GF-D8 (cell line): Measurements from ENCODE around the gene ACOT8.
"Not testable (repeated sequence)": the region's sequence is repeated elsewhere in the genome, so short reads cannot be mapped to it uniquely, and the experiment has no call there.

Experiments used
- DNase-seq: peaks from one replicate; lab custom pipeline; 2025; lab: John Stamatoyannopoulos, UW

Gene ACOT8

DNA sequence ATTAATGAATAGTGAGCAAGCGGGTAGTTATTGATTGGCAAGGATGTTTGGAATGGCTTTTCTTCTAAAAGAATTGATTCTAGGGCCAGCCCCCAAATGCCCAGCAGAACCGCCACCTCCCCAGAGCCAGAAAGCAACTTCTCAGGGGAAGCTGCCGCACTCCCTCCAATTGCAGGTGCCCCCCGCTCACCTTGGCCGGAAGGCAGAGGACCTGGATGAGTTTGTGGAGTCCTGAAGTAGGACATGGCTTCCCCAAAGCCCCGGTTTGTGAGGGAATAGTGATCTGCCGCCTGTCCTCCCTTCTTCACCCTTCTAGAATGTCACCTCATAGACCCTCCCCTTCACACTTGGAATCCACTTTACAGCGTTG, 30.1 kb upstream of the ACOT8 start, which contains the start of gene SPATA25:
SPATA25 (minus strand) TSS at position 277 of the 370 bp plus-strand sequence; CDS start at position 245, 32 bp downstream.
- DNase-seq: no peak

DNA sequence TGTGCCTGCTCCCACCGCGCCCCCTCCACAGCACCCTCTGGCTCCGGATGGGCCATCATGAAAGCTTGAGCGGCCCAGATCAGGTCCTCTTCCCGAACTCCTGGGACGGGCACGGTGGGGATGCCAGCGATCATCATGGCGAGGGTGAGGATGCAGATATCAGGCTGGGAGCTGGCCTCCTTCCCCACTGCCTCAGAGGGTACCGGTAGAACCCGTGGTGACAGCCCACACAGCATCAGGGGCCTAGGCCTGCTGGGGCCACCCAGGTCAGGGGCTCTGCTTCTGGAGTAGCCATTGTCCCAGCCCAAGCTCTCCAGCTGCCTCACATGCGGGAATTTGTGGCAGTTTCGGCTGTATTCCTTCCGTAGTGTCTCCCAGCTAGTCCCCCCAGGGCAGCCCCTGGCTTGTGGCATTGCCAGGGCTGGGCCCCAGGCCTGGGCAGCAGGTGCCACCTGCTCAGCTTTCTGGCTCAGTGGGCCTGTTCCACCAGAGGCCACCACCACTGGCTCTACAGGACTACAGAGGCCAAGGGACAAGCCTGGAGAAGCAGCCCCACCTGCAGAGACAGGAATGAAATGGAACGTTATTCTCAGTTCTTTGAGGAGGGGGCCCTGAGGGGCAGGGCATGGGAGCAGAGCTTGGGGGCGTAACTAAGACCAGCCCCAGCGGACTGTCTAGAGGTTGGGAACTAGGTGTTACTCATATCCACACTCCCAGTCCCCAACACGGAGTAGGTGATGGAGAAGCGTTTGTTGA, 29.6 kb upstream of the ACOT8 start:
- DNase-seq: no peak

DNA sequence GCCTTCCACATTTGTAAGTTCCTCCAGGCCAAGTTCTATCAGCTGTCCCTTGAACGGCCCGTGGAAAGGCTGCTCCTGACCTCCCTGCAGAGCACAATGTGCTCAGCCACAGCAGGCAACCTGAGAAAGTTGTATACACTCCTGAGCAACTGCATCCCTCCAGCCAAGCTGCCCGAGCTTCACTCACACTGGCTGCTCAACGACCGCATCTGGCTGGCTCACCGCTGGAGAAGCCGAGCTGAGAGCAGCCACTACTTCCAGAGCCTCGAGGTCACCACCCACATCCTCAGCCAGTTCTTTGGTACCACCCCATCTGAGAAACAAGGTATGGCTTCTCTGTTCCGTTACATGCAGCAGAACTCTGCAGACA, 25.9 kb upstream of the ACOT8 start:
- no peak for DNase-seq

DNA sequence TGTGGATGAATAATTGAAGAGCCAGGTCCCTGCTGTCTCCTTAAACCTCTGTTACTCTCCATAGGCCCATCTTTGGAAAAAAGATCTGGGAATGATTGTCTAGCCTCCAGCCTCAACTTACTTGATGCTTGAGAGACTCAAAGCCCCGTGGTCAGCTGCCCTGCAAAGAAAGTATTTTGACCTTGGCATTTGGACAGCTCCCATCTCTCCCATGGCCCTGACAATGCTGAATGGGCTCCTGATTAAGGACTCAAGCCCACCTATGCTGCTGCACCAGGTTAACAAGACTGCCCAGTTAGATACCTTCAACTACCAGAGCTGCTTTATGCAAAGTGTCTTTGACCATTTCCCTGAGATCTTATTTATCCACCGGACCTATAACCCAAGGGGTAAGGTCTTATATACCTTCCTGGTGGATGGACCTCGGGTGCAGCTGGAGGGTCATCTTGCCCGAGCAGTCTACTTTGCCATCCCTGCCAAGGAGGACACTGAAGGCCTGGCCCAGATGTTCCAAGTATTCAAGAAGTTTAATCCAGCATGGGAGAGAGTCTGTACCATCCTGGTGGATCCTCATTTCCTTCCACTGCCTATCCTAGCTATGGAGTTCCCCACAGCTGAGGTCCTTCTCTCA, 25.4 kb upstream of the ACOT8 start:
- no peak for DNase-seq

DNA sequence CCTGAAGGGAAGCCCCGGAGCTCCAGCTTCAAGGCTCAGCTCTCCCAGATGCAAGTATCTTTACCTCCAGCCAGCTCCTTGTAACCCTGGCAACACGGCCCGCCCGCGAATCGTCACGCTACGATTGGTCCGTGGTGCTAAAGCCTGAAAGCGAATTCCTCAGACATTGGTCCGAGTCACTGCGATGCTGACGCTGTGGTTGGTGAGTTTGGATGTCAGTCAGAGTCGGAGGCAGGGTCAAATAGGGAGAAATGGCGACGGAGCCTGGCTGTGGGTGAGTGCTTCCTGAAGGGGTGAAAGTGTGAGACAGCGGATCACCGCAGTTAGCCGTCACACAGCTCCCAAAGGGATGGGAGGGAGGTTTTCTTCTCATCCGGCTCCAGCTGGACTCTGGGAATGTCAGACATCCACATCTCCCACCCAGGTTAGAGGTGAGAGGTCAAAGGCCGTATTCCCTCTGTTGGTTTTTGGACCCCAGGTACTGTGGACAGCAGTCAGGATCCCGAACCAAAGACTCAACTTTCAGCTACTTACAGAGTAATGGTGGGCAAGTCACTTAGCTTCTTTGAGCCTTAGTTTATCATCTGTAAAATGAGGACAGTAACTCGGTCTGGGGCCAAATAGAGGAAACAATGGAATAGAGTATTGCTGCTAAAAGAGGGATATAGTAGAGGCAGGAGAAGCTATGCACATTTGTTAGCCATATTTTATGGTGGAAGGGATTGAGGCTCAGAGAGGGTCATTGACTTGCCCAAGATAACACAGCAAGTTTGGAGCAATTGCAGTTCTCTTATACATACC, 24.0 kb upstream of the ACOT8 start, which contains the start of gene ZSWIM1:
ZSWIM1 (plus strand) TSS at position 240 of the 801 bp plus-strand sequence. CDS start 1,366 bp downstream, outside the sequence.
- DNase-seq: peak; percentile 92

DNA sequence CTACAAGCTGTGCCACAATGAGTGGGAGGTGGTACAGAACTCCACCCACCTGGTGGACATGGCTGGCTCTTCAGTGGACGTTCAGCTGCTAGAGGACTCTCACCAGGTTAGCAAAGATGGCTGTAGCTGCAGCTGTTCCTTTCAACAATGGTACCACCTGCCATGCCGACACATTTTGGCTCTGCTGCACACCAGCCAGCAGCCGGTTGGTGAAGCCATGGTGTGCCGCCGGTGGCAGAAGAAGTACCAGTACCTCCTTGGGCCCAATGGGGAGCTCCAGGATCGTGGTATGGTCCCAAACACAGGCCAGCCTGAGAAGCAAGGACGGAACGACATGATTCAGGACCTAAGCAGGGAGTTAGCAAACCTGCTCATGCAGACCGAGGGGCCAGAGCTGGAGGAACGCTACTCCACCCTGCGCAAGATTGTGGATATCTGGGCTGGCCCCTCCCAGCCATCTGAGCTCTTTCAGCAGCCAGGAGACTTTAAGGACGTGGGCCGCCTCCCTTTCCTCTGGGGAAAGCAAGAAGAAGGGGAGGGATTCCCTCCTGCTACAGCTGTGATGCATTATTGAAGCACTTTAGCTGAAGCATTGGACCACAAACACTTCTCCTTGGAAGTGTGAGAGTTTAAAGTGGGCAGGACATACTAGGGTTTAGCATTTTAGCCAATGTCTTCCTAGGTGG, 21.0 kb upstream of the ACOT8 start:
- DNase-seq: no peak

DNA sequence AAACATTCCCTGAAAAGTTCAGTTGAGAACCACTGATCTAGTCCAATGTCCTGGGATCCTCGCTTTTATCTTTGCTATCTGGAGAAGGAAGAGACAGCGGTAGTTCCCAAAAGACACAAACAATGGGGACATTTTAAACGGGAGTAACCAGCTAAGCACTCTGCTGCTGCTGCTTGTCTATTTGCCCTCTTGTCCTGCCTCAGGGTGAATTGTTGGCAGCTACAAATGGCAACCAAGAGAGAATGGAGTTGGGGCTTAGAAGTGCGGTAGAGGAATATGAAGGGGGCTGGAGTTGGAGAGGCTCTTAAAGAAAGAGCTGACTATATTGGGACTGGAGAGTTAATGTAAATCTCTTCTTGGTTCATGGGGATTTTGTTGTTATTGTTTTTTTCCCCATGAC, 17.4 kb upstream of the ACOT8 start:
- no peak for DNase-seq

DNA sequence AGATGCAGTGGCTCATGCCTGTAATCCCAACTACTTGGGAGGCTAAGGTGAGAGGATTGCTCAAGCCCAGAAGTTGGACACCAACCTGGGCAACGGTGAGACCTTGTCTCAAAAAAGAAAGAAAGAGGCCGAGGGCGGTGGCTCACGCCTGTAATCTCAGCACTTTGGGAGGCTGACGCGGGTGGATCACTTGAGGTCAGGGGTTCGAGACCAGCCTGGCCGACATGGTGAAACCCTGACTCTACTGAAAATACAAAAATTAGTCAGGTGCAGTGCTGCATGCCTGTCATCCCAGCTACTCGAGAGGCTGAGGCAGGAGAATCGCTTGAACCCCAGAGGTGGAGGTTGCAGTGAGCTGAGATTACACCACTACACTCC, 16.9 kb upstream of the ACOT8 start:
- DNase-seq: not testable (repeated sequence)

DNA sequence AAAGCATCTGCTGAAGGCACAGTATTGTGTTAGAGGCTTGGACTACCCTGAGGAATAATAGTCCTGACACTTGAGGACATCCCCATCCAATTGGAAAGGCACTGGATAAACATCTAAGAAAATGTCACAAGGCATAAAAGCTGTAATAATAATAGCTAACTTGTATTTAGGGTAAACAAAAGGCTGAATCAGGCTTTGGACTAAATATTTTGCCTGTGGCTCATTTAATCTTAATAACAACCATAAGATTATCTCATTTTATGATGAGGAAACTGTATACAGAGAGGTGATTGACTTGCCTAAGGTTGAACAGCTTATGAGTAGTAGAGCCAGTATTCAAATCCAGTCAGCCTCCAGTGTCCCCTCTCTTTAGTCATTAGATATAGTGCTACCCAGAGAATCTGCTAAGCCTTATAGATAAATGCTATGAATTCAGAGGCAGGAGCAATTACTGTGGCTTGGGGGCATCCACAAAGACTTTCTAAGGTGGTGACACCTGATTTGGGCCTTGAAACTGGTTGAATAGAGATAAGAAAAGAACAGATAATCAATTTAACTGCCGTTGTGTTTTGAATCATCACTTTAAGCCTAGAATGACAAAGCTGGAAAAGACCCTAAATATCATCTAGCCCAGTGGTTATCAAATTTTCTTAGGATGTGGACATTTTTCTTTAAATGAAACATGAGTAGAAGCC, 16.4 kb upstream of the ACOT8 start:
- no peak for DNase-seq

DNA sequence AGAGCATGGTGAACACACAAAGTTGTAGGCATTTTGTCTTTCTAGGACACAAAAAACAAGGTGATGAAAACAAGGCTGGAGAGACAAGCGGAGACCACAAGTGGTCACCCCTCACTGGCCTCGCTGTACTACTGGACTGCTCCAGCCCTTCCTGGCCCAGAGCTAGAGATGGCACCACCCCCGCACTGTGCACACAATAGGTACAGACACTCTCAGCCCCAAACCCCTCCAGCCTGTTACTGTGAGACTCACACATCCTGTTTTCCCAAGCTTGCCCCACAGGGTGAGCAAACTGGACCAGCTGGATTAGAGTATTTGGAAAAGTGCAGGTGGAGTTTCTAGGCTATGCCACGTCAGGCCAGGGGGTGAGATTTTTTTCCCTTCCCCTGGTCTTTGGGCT, 15.4 kb upstream of the ACOT8 start:
- no peak for DNase-seq

DNA sequence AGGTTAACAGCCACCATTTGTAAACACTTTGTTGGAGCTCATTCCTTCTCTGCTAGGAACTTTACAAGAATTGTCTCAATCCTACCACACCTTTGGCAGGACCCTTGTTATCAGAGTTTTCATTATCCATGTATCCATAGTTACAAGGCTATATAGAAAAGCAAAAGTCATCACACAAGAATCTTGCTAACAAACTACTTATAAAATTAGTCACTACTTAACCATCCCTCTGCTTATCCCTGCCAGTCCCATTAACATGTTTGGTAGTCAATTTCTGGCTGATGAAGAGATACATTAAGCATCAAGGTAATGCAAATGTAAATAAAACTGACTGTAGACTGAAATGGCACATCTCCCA, 10.6 kb upstream of the ACOT8 start:
- no peak for DNase-seq

DNA sequence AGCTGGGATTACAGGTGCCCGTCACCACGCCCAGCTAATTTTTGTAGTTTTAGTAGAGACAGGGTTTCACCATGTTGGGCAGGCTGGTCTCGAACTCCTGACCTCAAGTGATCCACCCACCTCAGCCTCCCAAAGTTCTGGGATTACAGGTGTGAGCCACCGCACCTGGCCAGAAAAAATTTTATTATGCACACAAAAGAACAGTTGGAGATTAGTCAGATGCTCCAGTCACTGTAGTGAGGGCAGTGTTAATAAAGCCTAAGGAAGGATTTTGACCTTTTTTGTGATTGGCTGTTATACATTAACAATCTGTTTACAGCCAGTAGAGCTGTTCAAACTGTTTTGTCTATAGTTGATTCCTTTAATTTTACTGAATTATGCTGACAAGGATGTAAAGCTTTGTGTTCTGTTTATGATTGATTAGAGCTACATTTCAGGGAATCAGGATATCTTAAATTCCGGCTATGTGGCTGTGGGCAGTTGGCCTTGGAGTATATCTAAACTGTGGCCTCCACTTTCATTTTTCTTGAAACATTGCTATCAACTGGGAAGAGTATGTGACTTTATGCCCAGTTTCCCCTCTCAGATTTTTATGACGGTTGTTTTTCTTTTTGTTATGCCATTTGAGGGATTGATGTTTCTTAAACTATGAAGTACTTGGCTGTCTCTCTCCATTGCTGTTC, 10.1 kb upstream of the ACOT8 start:
- DNase-seq: no peak

DNA sequence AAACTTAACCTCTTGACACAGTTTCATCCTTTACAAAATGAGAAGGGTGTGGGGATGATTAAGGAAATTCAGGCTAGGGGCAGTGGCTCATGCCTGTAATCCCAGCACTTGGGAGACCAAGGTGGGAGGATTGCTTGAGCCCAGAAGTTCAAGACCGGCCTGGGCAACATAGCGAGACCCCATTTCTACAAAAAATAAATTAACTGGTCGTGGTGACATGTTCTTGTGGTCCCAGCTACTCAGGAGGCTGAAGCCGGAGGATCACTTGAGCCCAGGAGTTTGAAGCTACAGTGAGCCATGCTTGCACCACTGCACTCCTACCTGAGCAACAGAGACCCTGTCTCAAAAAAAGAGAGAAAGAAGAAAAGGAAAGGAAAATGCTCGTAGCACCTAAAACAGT, 9.3 kb upstream of the ACOT8 start:
- DNase-seq: no peak

DNA sequence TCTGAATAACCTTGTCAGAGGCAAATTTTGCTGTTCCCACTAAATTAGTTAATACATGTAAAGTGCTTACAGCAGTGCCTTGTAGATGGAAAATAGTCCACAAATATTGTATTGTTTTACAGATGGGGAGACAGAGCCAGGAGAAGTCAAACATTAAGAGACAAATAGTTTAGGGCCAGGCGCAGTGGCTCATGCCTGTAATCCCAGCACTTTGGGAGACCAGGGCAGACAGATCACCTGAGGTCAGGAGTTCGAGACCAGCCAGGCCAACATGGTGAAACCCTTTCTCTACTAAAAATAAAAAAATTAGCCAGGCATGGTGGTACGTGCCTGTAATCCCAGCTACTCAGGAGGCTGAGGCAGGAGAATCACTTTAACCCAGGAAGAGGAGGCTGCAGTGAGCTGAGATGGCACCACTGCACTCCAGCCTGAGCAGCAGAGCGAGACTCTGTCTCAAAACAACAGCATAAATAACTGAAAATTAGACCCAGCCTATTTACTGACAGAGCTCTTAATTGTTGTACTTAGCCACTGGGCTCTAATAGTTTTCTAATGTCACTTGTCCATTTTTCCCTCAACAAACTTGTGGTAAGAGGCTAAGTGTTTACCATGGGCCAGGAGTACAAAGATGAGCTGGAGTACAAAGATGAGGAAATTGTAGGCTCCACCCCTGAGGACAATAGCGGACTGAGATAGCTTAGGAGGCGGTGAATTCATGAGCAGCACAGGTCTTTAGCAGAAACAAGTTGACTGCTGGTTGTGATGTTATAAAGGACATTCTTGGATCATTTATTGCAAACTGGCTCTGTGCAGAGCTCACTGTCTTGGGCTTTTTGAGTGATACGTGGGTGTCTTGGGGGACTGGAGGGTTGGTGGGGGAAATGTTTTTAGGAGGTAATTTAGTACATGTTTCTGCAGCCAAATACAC, 6.6 kb upstream of the ACOT8 start:
- no peak for DNase-seq

DNA sequence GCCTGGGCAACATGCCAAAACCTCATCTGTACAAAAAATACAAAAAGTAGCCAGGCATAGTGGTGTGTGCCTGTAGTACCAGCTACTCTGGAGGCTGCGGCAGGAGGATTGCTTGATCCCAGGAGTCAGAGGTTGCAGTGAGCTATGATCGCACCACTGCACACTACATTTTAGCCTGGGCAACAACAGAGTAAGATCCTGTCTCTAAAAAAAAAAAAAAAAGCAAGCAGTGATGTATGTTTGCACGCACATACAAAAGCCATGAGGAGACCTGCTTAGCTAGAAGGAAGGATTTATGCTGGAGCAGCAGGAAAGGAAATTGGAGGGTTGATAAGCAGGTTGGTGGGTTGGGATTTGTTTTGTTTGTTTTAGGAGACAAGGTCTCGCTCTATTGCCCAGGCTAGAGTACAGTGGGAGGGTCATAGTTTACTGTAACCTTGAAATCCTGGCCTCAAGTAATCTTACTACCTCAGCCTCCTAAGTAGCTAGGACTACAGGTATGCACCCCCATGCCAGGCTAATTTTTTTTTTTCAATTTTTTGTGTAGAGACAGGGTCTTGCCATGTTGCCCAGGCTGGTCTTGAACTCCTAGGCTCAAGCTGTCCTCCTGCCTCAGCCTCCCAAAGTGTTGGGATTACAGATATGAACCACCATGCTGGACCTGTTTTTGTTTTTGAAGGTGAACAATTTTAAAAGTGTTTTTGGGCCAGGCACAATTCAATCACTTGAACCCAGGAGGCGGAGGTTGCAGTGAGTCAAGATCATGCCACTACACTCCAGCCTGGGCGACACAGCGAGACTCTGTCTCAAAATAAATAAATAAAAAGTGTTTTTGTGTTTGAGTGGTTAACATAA, 4.3 kb upstream of the ACOT8 start:
- no peak for DNase-seq

DNA sequence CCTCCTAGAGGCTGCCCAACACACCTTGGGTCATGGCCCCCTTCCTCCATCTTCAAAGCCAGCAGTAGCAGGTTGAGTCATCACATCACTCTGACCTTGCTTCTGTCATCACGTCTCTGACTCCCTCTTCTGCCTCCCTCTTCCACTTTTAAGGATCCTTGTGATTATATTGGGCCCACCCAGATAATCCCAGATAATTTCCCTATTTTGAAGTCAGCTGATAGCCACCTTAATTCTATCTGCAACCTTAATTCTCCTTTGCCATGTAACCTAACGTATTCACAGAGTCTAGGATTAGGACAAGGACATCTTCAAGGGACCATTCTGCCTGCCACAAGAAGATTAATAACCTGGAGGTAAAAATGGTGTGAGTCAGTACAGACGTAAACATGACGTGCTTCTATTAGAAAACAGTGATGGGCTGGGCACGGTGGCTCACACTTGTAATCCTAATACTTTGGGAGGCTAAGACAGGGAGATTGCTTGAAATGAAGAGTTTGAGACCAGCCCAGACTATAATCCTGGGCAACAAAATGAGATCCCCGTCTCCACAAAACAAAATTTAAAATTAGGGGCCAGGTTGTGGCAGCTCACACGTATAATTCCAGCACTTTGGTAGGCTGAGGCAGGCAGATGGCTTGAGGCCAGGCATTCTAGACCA, 3.5 kb upstream of the ACOT8 start:
- no peak for DNase-seq

DNA sequence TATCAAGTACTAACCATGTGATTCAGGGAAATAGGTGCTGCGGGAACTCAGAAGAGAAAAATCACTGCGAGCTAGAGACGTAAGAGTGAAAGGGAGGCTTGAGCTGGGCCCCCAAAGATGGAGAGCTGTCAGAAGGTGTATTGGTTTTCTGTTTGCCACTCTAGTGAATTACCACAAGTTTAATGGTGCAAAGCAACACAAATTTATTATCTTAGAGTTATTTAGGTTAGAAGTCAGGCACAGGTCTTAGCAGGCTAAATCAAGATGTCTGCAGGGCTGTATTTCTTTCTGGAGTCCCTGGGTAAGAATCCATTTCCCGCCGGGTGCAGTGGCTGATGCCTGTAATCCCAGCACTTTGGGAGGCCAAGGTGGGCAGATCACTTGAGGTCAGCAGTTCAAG, 2.7 kb upstream of the ACOT8 start:
- no peak for DNase-seq

DNA sequence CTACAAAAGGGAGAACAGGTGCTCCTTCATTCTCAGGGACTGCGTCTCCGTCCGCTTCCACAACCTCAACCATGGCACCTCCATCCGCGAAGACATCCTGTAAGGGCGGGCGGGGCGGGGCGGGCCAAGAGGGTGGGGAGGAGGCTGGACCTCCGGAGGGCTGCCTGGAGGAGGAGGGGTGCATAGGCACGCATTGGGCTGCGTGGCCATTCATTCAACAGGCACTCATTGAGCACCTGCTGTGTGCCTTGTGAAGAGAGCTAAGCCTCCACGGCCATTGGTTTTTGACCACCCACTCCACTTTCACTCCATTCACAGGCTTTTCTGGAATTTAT, 657 bp upstream of the ACOT8 start:
- peak; percentile 11 for DNase-seq

DNA sequence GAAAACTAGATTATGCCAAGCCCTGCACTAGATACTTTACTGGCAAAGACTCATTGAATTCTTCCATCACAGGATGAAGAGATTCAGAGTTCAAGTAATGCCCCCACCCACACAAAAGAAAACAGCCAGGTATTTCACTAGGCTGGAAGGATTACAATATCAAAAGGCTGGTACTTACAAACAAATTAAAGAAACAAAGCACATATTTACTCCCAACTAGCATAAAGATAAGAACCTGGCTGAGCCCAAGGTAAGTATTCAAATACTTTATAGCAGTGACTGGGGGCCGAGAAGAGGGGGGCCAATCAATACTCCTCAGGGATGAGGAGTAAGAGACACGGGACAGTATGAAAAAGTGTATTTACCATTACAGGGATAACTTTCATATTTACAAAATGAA, 3.7 kb downstream of the ACOT8 start:
- no peak for DNase-seq
